Measurements from ENCODE around the gene DBH.

DBH gene

DNA sequence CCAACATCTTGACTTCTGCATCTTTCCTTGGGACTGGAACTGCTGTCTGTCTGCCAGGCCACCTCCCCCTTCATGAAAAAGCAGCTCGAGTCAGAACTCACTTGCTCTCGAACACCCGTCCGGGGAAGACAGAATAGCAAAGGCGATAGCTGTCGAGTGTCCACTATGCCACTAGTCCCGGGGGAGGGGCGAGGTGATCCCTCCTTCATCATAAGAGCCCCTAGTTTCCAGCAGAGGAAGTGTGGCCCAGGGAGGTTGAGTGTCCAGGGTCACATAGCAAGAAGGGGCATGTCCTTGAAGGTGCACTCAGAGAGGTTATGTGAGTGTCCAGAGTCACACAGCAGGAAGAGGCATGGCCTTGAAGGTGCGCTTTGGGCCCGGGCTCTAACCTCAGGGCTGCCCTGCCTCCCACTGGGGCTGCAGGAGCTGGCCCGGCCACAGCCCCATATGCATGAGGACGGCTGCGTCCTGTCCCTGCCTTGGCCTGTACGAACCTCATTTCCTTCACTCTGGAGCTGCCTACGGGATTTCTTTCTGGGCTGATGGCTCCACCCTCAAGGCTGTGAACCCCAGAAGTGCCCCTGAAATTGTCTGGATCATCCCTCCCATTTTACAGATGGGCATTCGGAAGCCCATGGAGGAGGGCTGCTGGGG is 6.7 kb downstream of the DBH start:
- DNase-seq (ENCODE audit: low read depth in 1 of 2, low spot score in 1 of 2) = no peak

DNA sequence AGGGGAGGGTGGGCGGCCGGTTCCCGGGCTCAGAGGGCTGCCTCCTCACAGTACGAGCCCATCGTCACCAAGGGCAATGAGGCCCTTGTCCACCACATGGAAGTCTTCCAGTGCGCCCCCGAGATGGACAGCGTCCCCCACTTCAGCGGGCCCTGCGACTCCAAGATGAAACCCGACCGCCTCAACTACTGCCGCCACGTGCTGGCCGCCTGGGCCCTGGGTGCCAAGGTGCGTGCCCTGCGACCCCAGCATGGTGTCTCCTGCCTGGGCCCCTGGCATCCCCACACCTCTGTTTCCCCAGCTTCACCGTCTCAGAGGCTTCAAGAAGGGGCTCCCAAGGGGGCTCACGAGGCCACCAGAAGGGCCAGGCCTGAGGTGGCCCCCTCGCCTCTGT is 7.2 kb downstream of the DBH start:
- DNase-seq (ENCODE audit: low read depth in 1 of 2, low spot score in 1 of 2) = no peak

DNA sequence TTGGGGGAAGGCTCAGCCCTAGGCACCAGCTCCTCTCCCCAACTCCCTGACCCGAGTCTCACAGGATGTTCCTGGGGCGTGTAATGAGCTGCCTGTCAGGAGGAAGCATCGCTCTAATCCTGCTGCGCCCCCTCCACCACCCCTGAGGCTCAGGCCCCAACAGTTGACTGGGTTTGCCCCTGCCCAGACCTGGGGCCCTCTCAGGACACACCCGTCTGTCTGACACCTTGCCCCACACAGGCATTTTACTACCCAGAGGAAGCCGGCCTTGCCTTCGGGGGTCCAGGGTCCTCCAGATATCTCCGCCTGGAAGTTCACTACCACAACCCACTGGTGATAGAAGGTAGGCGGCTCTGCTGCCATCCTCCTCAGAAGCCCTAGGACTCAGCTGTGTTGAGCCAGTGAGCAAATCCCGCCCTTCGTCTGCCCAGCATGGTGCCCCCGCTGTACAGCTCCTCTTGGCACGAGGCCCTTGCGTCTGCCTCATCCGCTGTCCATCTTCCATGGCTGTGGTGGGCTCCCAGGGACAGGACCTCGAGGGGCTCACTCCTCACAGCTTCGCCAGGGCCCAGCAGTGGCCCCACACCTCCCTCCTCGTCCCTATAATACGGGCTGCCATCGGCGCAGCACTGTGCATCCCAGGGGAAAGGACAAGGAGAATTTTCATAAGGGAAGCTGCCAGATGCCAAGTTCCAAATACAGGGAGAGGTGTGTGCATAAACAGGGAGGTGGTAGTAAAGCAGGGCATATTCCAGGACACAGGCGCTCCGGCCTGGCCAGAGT is 8.0 kb downstream of the DBH start:
- DNase-seq (ENCODE audit: low read depth in 1 of 2, low spot score in 1 of 2) = no peak

DNA sequence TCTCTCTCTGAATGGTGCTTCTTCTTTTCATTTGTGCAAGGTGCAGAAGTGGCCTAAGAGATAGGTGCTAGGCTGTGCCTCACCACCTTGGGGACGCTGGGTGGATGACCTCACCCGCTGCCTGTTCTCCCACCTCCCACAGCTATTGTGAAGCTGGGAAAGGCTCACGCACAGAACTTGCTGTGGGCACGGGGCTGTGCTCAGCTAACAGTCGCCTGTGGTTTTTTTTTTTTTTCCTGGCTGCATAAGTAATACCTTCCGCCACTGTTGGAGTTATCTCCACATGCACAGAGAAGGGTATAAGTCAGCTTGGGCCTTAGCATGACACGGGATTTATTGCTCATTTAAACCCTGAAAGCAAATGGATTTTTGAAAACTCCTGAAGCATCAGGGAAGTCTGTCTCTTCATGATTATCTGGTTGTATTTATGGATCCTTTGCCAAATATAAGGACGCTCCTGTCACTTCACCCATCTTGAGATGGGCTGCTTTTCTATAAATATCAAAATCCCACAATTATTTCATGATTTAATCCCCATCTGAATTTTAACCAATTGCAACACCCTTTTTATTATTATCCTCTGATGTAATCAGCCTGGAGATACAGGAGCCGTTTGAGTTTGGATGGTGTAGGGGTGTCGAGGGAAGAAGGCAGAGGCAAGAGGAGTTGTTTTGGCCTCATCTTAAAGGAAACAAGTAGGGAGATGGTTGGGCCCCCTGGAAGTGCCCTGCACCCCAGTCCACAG is 9.0 kb downstream of the DBH start:
- DNase-seq (ENCODE audit: low read depth in 1 of 2, low spot score in 1 of 2) = no peak

DNA sequence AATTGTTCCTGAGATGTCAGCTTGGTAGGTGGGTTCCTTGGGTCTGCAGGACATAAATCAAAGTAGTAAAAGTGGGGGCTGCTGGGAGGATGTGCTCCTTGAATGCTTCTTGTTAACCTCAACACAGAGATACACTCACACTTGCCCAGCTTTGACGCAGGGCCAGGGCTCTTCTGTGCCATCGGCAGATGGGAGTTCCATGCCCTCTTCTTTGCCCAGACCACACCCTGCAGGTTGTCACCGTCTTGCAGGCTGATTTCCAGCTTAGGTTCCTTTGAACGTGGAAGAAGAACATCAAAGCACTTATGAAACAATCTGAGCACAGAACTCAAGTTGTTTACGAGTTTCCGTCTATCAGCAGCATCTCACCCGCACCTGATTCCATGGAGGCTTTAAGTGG is 11.0 kb downstream of the DBH start:
- no peak for DNase-seq (ENCODE audit: low read depth in 1 of 2, low spot score in 1 of 2)

DNA sequence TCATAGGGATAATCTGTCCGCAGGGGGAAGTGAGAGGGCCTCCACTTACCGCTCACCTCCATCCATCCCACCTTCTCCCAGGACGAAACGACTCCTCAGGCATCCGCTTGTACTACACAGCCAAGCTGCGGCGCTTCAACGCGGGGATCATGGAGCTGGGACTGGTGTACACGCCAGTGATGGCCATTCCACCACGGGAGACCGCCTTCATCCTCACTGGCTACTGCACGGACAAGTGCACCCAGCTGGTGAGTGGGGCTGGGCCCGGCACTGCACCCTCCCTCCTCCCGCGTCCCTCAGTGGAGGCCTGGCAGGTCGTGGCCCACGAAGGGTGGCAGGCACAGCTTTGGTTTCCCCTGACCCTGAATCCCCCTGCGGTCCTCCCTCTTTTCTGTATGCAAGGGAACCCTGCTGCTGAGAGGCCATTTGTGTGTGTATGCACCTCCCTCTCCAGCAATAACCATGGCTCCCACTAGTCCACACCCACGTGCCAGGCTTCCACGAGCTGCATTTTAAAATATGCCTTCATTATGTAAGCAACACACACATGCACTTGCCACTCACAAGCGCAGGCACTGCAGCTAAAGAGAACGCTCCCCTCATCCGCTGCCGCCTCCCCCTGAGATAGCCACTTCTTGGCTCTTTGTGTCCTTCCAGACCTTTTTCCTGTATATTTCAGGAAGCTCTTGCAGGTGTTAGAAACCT is 11.8 kb downstream of the DBH start:
- no peak for DNase-seq (ENCODE audit: low read depth in 1 of 2, low spot score in 1 of 2)

DNA sequence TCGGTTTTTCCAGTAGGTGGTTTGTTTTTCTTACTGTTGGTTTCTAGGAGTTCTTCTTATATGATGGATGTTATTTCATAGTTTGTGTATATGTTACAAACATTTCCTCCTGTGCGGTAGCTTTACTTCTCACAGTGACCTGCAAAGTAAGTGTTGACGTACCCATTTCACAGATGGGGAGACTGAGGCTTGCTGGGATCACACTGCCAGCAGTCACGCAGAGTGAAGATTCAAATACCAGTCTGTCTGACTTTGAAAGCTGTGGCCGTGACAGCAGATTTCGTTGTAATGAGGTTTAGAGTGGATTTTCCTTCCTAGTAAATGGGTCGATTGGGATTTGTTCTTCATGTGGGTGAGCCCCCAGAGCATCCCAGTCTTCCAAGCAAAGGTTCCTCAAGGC is 13.0 kb downstream of the DBH start:
- no peak for DNase-seq (ENCODE audit: low read depth in 1 of 2, low spot score in 1 of 2)

DNA sequence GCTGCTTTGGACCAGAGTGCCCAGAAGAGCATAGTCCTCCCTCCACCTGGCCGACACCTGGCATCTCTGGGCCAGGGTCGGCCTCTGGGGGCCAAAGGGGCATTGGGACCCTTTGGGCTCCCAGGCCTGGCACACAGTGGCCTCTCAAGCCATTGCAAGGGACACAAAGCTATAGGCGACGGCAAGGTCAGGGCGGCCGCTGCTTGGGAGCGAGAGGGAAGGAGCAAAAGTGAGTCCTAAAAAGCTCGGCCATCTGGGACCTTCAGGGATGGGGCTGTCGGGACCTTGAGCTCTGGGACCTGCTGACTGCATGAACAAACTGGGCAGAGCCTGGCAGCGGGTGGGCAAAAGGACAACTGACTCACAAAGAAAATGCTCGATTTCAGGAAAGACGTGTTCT is 13.9 kb downstream of the DBH start:
- DNase-seq (ENCODE audit: low read depth in 1 of 2, low spot score in 1 of 2) = no peak

DNA sequence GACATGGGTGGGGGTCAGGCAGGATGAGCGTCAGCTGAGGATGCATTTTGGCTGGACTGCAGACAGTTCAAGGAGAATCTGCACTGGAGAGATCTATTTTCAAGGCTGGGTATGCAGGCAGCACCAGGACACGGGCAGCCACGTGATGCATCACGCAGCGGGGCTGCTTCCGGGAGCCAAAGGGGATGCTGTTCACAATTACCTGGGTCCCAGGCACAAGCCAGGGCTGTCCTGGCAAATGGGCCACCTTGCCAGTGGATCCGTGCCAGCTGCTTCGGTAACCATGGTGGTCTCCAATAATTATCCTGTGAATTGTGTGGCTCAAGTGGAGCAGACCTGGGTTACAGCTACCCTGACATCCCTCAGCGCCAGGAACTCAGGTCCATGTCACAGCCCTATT is 17.5 kb downstream of the DBH start:
- DNase-seq (ENCODE audit: low read depth in 1 of 2, low spot score in 1 of 2) = no peak

DNA sequence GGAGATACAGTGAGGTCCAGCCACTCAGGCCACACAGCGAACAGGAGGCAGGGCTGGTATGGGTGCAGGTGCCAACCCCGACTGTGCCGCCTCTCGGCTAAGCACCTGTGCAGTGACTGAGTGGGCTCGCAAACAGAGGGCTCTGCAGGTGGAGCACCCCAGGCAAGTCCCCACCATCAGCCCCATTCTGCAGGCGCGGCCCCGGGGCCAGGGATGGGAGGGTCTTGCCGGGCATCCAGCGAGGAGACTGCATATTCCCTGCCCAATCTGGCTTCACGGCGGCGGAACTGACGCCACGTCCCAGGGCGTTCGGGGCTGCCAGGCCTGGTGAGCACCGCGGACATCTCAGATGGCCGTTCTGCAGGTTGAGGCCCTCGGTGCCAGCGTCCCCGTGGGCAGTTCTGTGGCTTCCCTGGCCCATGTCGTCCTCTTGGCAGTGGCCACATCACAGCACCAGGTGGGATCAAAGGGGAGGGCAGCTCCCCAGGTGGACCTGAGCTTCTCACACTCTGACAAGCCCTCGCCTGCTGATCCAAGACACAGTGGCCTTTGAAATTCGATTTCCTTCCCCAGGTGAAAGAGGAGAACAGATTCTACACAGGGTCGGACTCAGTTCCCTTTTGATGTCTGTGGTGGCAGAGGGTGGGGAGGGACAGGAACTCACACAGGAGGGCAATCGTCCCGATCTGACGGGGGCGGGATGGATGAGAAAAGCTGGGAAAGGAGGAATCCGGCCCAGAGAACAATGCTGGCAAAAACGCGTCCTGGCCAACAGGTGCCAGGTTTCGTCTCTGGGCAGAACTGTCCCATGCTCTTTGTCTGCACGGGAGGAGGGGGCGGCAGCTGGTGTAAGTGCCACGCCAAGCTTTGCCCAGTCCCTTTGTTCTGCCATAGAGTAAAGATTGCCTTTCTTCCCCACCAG is 18.8 kb downstream of the DBH start:
- DNase-seq (ENCODE audit: low read depth in 1 of 2, low spot score in 1 of 2) = no peak

DNA sequence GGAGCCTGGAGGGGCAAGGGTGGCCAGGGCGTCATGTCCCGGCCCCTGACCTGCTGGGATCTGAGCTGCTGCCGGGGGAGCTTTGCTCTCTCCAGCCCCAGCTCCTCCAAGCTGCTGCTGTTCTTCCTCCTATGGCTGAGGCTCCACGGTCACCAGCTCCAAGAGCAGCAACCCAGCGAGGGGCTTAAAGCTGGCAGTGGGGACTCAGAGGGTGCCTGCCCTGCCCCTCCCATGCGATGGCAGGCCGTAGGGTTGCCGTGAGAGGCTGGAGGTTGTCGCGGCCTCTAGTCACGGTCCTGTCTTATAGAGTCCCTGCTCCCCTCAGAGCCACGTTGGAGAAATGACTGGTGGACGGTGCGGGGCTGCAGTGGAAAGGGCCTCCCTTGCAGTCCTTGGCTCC is 19.5 kb downstream of the DBH start:
- no peak for DNase-seq (ENCODE audit: low read depth in 1 of 2, low spot score in 1 of 2)

DNA sequence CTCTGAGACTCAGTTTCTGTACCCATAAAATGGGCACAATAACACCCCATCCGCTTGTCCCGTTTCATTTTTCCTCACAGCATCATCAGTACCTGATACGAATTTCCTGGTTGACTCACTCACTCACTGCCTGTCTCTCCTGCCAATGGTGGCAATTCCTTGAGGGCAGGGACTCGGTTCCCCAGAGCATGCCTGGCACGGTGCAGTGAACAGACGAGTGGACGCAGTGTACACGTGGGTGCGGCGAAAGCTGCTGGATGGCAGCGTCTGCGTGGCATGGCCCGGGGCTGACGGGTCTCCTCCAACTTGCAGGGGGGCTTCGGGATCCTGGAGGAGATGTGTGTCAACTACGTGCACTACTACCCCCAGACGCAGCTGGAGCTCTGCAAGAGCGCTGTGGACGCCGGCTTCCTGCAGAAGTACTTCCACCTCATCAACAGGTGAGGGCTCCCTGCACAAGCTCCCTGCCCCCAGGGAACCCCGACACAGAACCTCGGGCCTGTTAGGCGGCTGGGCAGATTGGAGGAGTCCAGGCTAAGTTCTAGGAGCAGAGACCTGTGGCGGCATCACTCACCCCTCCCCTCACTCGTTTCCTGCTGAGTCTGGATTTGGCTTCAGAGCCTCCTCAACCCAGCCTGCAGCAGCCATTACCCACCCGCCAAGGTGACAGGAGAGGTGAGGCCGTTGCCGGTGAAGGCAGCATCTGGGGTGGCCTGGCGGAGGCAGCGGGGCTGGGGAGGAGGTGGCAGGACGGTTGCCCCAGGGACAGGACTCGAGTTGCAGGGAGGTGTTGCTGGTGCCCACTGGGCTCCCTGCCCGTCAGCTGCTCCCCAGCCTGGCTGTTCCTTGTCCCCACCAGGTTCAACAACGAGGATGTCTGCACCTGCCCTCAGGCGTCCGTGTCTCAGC is 20.3 kb downstream of the DBH start:
- DNase-seq (ENCODE audit: low read depth in 1 of 2, low spot score in 1 of 2) = no peak

DNA sequence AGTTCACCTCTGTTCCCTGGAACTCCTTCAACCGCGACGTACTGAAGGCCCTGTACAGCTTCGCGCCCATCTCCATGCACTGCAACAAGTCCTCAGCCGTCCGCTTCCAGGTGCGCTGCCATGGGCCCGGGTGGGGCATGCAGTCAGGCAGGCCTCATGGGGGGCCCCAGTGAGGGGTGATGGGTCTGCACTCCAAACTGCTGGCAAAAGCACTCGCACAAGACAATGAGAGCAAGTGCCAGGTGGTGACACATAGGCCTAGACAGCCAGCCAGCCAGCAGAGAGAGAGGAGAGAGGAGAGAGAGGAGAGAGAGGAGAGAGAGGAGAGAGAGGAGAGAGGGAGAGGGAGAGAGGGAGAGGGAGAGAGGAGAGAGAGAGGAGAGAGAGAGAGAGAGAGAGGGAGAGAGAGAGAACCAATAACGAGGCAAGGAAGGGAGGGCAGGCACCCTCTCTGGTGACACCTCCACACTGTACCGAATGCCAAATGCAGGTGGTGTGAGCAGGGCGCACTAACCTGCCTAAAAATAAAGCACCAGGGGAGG is 21.0 kb downstream of the DBH start:
- DNase-seq (ENCODE audit: low read depth in 1 of 2, low spot score in 1 of 2) = no peak

DNA sequence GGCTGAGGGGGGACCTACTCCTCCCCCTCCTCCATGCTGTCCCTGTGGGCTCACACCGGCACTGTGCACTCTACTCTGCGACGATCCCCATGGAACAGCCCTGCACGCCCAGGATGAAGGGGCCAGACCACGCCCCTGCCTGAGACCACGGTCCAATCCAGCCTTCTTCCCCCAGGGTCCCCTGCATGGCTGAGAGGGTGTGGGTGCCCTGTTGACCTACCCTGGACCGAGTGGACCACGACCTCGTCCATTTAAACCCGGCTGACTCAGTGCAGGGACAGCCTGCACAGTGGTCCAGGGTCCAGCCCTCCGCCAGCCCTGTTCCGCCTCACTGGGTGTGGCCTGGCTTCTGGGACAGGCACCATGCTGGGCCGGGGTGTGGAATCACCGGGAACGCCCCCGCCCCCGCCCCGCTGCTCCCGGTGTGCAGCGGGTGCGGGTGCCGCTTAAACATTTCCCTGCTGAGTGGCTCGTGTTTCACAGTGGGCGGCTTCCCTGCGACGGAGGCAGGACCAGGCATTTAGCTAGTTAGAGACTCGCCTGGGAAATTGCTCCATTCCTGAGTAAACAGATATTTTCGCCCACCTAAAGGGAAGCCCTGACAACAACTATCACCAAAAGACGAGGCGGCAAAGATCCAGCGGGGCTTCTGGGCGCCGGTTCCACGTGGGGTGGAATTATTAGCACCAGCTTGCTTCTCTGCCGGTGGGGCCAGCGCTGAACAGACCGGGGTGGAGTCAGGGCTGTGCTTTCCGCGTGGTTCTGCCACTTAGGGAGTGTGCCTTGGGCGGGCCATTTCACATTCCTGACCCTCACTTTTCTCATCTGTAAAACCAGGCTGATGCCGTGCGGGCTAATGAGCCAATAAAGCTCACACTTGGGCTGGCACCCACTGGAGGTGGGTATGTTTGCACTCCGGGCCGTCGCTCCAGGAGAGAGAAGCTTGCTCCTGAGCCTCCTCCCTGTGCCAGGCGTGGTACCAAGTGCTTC is 22.6 kb downstream of the DBH start:
- no peak for DNase-seq (ENCODE audit: low read depth in 1 of 2, low spot score in 1 of 2)

DNA sequence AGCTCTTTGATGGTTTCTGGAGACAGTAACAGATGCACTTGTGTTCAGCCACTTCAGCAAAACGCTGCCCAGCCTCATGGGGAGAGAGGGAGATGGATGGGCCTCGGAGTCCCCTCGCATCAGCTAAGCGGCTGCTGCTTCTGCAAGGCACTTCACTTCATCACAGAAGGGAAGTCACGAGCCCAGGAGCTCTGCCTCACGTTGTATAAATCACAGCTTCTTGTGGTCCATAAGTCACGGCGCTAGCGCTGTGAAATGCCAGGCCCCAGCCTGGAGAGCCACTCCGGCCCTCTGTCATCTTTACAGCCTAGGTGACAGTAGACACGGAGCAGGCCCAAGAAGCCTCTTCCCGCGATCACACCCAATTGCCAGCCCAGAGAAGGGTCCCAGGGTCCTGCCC is 23.4 kb downstream of the DBH start:
- no peak for DNase-seq (ENCODE audit: low read depth in 1 of 2, low spot score in 1 of 2)

DNA sequence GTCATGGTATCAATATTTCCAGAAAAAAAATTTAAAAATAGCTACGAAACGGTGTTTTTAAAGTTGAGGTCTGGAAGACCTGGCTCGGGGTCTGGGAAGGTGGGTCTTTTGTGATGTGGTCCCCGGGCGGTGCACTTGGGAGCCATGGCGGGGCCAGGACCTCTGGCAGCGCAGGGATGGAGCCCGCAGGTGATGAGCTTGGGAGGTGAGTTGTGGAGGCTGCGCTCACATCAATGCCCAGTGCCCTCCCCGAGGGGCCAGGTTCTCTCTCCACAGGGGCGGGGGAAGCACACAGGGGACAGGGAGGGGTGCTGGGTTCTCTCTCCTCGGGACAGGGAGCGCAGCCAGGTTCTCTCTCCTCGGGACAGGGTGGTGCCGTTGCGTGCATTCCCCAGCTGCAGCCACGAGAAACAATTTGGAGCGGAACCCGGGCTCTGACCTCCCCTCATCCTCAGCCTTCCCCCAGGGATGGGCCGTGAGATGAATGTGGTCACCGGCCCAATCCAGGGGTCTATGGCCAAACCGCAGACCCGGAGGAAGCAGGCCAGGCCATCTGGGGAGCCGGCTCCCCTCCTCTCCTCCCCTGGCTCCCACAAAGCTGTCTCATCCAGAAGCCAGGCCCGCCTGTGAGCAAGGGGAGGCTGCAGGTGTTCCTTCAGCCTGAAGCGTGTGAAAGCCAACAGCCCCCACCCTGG is 25.8 kb downstream of the DBH start:
- no peak for DNase-seq (ENCODE audit: low read depth in 1 of 2, low spot score in 1 of 2)

Measured in activated CD4-positive, alpha-beta T cell treated with anti-CD3 and anti-CD28 coated beads, Interleukin-2, amount 50 U/mL, for 24 hours (primary cell).